D341Med (cell line): ENCODE data around the gene FOXB2.
"Not testable (repeated sequence)": the region's sequence is repeated elsewhere in the genome, so short reads cannot be mapped to it uniquely, and the experiment has no call there.

ENCODE experiments used
- DNase-seq: peaks from one replicate; pipeline ENCODE4 v3.0.0; 2012; ENCODE audit warnings: low spot score

Gene FOXB2

DNA sequence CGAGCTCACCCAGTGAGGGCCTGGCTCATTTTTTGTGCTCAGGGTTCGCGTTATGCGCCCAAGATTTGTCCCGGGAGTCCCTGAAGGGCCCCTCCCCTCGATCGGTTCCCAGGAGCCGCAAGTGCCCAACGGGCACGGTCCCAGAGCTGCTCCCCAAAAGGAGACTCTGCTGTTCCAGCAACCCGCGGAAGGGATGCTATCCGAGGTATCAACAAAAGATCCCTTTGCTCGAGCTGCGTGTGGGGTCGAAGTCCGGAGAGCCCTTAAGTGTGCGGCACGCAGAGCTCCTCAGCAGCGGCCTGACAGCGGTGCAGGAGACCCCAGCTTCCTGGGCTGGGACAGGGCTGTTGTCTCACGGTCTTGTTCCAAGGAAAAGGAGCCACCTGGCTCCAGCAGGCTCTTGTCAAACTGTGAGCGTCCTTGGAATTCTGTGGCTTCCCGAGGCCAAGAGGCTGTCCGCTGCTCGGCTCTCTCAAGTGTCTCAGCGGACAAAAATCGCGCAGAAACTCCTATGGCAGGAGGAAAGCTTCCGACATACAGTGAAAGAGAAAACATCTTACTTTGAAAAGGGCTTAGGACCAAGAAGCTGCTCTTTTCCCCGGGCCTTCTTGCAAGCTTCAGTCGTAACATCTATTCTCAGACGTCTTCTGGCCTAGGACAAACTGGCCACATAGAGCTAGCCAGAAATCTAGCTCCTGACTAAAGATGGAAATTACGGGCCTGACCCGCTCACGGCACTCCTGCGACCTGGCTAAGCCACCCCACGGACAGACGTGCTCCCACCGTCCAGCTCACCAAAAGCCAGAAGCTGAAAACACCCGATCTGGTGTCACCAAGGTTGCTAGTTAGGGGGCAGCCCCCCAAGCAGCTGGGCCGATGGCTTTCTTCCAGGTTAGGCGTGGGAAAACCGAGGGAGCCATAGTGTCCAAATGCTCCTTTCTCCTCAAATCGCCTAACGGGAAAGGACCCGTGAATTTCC lies 2.6 kb upstream of the FOXB2 start:
- DNase-seq: no peak

DNA sequence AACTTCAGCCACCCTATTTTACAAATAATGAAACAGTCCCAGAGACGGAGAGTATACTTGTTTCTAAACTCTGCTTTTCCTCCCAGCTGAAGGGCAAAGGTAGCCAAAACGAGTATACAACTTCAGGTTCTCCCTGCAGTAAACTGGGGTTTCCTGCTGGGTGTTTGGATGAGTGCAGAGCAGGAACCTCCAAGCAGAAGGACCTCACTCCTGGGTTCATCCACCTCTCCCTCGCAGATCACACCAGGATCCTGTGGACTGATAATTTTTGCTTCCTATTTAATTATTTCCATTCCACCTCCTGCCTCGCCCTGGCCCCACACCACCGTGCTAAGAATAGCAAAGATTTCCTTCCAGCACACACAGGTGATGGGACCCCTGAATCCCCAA lies 2.0 kb upstream of the FOXB2 start:
- DNase-seq: no peak

DNA sequence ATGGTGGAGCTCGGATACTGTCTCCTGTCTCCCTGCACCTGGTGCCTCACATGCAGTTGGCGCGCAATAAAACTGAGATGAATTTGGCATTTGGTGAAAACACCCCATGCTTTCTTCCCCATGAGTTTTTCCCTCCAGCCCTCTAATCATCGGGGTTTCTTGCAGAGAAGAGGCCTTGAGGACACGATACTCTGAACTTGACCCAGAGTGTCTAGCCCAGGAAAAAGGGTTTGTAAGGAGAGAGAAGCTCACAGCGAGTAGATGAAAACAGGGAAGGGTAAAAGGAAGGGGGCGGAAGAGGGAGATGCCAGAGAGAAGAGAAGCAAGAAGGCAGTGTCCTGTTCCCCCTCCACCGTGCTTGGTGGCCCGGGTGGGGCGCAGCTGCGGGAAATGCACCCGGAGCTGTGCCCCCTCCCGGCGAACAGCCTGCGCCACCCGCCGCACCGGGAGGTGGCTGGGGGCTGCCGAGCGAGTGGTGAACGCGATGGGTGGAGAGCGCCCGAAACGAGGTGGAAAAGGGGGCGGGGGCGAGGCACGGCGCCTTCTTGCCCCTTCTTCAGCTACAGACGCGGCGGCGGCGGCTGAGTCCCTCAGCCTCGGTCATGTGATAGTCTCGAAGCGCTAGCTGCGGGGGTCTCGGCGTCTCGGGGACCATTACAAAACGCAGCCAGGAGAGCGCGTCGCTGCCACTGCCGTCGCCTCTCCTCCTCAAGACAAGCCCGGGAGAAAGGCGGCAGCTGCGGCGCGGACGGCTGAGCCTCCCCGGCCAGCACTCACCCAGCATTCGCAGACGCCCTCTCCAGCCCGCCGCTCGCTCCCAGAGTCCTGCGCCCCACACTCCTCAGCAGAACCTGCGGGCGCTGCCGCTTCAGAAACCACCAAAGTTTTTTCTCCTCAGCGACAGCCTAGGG lies 1.1 kb upstream of the FOXB2 start:
- DNase-seq: peak; percentile 62

- no peak for DNase-seq
These were observed 553 bp upstream of the FOXB2 start for GRCh38 chr9:77018969-77019235.

DNA sequence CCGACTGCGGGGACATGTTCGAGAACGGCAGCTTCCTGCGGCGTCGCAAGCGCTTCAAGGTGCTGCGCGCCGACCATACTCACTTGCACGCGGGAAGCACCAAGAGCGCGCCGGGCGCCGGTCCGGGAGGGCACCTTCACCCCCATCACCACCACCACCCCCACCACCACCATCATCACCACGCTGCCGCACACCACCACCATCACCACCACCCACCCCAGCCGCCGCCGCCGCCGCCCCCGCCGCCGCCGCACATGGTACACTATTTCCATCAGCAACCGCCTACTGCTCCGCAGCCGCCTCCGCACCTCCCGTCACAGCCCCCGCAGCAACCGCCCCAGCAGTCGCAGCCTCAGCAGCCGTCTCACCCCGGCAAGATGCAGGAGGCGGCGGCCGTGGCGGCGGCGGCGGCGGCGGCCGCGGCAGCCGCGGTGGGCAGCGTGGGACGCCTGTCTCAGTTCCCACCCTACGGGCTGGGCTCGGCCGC lies 514 bp downstream of the FOXB2 start:
- peak; percentile 58 for DNase-seq

- peak; percentile 72 for DNase-seq
These were observed 1.2 kb downstream of the FOXB2 start for GRCh38 chr9:77020413-77021290.

GRCh38 chr9:77021291-77021894 lies 1.9 kb downstream of the FOXB2 start:
- DNase-seq: no peak

- DNase-seq: no peak
These were observed 2.7 kb downstream of the FOXB2 start for GRCh38 chr9:77021922-77022782.

DNA sequence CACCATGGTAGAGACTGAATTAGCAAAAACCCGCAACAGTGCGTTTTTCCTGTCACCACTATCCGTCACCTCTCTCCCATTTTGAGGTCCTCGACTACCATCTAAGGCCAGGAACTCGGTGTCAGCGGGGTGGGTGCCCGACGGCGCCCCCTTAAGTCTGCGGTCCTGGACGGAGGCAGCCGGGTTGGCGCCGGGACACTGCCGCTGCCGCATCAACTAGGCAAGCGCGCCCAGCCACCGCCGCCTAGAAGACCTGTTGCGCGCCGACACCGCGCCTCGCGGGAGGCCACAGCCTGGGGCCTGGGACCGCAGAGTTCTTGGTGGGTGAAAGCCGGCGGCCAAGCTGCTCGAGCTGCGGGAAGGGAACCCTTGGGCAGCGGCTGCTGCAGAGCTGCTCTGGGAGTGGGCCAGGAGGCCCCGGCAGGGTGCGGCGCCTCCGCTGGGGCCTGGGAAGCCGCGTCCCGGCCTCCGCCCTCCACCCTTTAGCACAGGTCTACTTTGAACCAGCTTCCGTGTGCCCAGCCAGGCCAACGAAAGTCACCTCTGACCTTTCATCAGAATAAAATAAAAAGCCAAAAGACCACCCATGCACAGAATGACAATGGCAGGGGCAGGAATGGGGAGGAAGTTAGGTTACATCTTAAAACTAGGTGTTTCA lies 3.5 kb downstream of the FOXB2 start:
- DNase-seq: no peak

DNA sequence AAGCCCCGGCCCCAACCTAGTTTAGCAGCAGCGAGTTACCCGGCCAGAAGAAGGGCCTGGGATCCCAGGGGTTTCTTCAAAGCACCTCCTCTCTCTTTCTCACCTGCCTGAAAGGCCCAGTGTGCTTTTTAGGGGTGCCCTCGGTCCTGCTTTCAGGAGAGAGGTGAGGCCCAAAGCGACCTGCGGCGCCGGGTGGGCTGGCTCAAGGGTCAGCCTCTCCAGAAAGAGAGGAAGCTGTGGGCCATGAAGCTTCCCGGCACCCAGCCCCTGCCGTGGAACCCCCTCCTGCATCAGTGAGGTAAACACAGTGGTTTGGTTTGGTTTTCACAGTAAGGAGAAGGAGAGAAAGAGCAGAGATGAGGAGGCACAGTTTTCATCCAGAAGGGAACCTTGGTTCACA lies 4.3 kb downstream of the FOXB2 start:
- DNase-seq: no peak

DNA sequence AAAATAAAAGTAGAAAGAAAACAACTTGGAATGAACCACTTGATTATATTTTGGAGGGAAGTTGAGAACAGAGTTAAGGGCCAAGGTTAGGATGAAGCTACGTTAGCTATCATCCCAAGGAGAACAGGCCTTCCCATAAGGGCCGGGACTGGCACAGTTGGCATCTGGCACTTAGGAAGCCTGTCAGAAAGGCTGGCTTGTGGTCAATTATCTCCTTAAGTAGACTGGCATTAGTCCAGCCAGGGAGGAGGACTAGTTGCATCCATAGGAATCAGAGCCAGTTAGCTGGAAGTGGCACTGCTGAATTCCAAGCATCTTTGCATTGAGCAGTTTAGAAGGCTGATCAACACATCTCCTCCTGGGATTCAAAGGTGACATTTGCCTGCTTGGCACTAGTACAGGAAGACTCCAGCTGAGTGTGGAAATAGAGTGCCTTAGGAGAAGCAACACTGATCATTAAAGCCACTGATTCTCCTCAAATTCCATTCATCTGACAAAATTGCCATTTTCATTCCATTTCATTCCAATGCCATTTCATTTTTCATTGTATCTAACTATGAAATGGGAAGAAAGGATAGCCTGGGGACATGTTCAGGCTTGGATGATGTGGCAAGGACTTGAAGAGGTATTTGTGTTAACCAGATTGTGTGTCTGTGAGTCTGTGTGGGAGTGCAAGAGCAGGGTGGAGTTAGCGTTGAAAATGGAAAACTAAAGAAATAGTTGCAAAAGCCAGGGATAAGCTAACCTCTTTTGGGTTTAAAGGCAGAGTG lies 5.5 kb downstream of the FOXB2 start:
- no peak for DNase-seq

- no peak for DNase-seq
These were observed 9.0 kb downstream of the FOXB2 start for GRCh38 chr9:77028478-77028877.

- DNase-seq: no peak
These were observed 10.6 kb downstream of the FOXB2 start for GRCh38 chr9:77030045-77030444.

DNA sequence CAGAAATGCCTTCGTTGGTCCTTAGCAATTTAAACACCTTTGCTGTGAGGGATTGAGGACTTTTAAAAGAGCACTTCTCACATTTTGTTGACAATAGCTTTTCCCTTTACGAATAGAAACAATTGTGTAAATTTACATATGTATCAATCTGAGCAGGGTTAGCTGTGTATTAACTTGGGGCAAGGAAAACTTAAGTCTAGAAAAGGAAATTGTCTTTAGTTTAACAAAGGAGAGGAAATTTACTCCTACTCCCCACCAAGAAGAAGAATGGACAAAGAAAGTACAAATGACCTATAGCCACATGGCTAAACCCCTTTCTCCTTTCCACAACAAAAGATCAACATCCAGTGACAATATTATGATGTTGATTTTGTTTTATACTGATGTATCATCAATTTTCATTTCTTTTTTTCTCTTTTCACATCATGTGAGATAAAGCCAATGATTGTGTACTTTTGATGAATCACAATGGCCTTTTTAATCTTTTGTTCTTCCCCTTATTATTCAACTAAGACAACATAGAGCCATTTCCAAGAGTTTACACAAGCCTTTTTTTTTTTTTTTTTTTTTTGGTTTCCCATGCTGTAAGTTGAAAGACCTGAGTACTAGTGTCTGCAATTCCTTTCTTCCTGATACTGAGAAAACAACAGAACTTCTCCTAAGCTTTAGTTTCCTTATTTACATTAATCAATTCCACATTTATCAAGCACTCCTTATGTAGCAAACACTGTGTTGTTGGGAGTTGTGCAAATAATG lies 19.0 kb downstream of the FOXB2 start:
- DNase-seq: no peak

DNA sequence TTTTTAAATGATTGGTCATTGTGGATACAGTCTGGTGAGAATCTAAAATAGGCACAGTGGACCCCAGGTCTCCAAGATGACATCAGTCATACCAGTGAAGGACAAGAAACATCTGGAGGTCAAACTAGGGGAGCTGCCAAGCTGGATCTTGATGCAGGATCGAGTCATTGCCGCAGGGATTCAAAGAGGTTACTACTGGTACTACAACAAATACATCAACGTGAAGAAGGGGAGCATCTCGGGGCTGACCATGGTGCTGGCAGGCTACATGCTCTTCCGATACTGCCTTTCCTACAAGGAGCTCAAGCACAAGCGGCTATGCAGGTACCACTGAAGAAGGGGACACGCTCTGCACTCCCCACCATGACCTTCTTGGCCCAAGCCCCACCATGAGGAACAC lies 20.9 kb downstream of the FOXB2 start:
- DNase-seq: no peak

DNA sequence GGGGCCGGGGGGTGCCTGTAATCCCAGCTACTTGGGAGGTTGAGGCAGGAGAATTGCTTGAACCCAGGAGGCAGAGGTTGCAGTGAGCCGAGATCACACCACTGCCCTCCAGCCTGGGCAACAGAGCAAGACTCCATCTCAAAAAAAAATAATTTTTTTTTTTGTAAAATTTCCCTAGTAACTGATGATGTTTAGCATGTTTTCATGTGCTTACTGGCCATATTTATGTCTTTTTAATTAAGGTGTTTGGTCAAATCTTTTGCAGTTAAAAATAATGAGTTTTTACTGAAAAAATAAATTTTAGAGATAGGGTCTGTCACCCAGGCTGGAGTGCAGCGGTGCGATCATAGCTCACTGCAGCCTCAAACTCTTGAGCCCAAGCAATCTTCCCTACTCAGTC lies 24.3 kb downstream of the FOXB2 start:
- not testable (repeated sequence) for DNase-seq

DNA sequence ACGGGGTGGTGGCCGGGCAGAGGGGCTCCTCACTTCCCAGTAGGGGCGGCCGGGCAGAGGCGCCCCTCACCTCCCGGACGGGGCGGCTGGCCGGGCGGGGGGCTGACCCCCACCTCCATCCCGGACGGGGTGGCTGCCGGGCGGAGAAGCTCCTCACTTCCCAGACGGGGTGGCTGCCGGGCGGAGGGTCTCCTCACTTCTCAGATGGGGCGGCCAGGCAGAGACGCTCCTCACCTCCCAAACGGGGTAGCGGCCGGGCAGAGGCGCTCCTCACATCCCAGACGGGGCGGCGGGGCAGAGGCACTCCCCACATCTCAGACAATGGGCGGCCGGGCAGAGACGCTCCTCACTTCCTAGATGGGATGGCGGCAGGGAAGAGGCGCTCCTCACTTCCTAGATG lies 41.2 kb downstream of the FOXB2 start:
- not testable (repeated sequence) for DNase-seq

DNA sequence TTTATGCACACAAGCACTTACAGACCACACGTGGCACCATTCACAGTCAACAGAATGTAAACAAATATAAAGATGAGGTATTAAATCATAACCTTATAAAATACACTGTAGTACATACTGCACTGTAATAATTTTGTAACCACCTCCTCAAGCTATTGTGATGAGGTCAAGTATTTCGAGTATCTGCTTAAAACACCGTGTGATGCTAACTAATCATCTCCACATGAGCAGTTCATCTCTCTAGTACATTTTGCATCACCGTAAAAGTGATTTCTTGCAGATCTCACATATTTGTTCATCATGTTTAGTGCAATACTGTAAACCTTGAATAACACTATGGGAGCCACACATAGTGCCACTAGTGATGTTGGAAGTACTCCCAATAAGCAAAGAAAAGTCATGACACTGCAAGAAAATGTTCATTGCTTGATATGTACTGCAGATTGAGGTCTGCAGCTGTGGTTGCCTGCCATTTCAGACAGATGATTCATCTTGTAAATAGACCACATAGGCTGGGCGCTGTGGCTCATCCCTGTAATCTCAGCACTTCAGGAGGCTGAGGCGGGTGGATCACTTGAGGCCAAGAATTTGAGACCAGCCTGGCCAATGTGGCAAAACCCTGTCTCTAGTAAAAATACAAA lies 44.3 kb downstream of the FOXB2 start:
- no peak for DNase-seq
